HepG2 (cell line): ENCODE measurements around the gene MPC1L.
A peak's percentile ranks its signal among the peaks of the same experiment; 100 is the strongest.

ENCODE experiments used
- CEBPB ChIP-seq: IDR thresholded peaks from 2 replicates; pipeline ENCODE4 v1.6.1; 2011; ENCODE audit warnings: low read depth, low read length, improper control_type of control experiment, borderline replicate concordance
- CTCF ChIP-seq: sonication (generic); formaldehyde crosslinking; IDR thresholded peaks from 2 replicates; pipeline ENCODE4 v1.5.0; 2020; ENCODE audit warnings: mild to moderate bottlenecking, missing genetic modification reagents, moderate library complexity
- EZH2 ChIP-seq: conservative IDR thresholded peaks from 2 replicates; pipeline ENCODE4 v1.6.1; 2012; ENCODE audit warnings: mild to moderate bottlenecking, low read depth, low read length, moderate library complexity
- FOXK1 ChIP-seq: sonication (generic); formaldehyde crosslinking; IDR thresholded peaks from 2 replicates; pipeline ENCODE4 v1.4.0; 2020; ENCODE audit warnings: low read depth, missing genetic modification reagents, borderline replicate concordance
- FOXO4 ChIP-seq: sonication (generic); formaldehyde crosslinking; conservative IDR thresholded peaks from 2 replicates; pipeline ENCODE4 v1.8.1; 2023; ENCODE audit warnings: missing genetic modification reagents
- PRDM4 ChIP-seq: sonication (generic); formaldehyde crosslinking; IDR thresholded peaks from 2 replicates; pipeline ENCODE4 v1.9.0; 2021; ENCODE audit warnings: missing genetic modification reagents, borderline replicate concordance
- RAD21 ChIP-seq: fragments of 450-650 bp; formaldehyde crosslinking; IDR thresholded peaks from 2 replicates; pipeline ENCODE4 v1.5.0; 2020; ENCODE audit warnings: mild to moderate bottlenecking
- RFX5 ChIP-seq: IDR thresholded peaks from 2 replicates; pipeline ENCODE4 v1.6.1; 2011; ENCODE audit warnings: low read depth, low read length, improper control_type of control experiment
- SRF ChIP-seq: IDR thresholded peaks from 2 replicates; pipeline ENCODE4 v1.6.1; 2011; ENCODE audit warnings: mild to moderate bottlenecking, low read depth, low read length, moderate library complexity
- TAF1 ChIP-seq: sonication (generic); formaldehyde crosslinking; IDR thresholded peaks from 2 replicates; pipeline ENCODE4 v1.4.0; 2020; ENCODE audit warnings: missing genetic modification reagents
- ZBTB20 ChIP-seq: sonication (generic); formaldehyde crosslinking; IDR thresholded peaks from 2 replicates; pipeline ENCODE4 v1.8.1; 2023; ENCODE audit warnings: missing genetic modification reagents, low read depth, mild to moderate bottlenecking, borderline replicate concordance
- ZBTB4 ChIP-seq: sonication (generic); formaldehyde crosslinking; IDR thresholded peaks from 2 replicates; pipeline ENCODE4 v1.4.0; 2020; ENCODE audit warnings: missing genetic modification reagents, mild to moderate bottlenecking, borderline replicate concordance
- ZBTB7A ChIP-seq: sonication (generic); formaldehyde crosslinking; IDR thresholded peaks from 2 replicates; pipeline ENCODE4 v1.8.0; 2022; ENCODE audit warnings: mild to moderate bottlenecking, missing genetic modification reagents
- ZNF562 ChIP-seq: sonication (generic); formaldehyde crosslinking; IDR thresholded peaks from 2 replicates; pipeline ENCODE4 v1.8.0; 2022; ENCODE audit warnings: missing genetic modification reagents, borderline replicate concordance

- no peak for TF ChIP-seq PRDM4 (CRISPR knock-in tag)
- TF ChIP-seq ZBTB4: no peak
- TF ChIP-seq FOXK1 (CRISPR knock-in tag): no peak
- no peak for TF ChIP-seq CTCF (CRISPR knock-in tag)
- TF ChIP-seq FOXO4: no peak
- no peak for TF ChIP-seq EZH2
- TF ChIP-seq ZBTB7A (CRISPR knock-in tag): no peak
- no peak for TF ChIP-seq RAD21
- no peak for TF ChIP-seq SRF
- TF ChIP-seq RFX5: no peak
- no peak for TF ChIP-seq ZNF562 (CRISPR knock-in tag)
- TF ChIP-seq CEBPB: peak; percentile 50; the same call in 1 of the 2 replicates
- TF ChIP-seq TAF1 (CRISPR knock-in tag): no peak
- no peak for TF ChIP-seq ZBTB20
These were observed 5.3 kb downstream of the MPC1L start for GRCh38 chrX:40628506-40628905.
